Activated gamma-delta T cell treated with Interleukin-2 at 50 U/mL for 16 hours (primary cell): ENCODE data around the gene PC.

ENCODE experiments used
- DNase-seq: peaks from one replicate; pipeline ENCODE4 v3.0.0-alpha.2; 2020

Gene PC

GRCh38 chr11:66864172-66864901 lies 93.8 kb downstream of the PC start:
- no peak for DNase-seq

- DNase-seq: no peak
These were observed 94.6 kb downstream of the PC start for GRCh38 chr11:66863428-66864125.

GRCh38 chr11:66862559-66863037 lies 95.6 kb downstream of the PC start:
- DNase-seq: no peak

GRCh38 chr11:66861774-66862558 lies 96.2 kb downstream of the PC start:
- DNase-seq: no peak

- no peak for DNase-seq
These were observed 97.0 kb downstream of the PC start for GRCh38 chr11:66861038-66861773.

GRCh38 chr11:66860449-66860831 lies 97.7 kb downstream of the PC start:
- no peak for DNase-seq

- no peak for DNase-seq
These were observed 98.3 kb downstream of the PC start for GRCh38 chr11:66859686-66860448.

- DNase-seq: no peak
These were observed 99.1 kb downstream of the PC start for GRCh38 chr11:66858939-66859685.

GRCh38 chr11:66858186-66858938 lies 99.8 kb downstream of the PC start:
- no peak for DNase-seq

GRCh38 chr11:66857927-66858185 lies 100.3 kb downstream of the PC start:
- DNase-seq: no peak

- no peak for DNase-seq
These were observed 100.8 kb downstream of the PC start for GRCh38 chr11:66857234-66857926.

GRCh38 chr11:66856496-66857233 lies 101.5 kb downstream of the PC start, which contains the start of gene LRFN4:
LRFN4 (plus strand) TSS chr11:66857064; CDS start chr11:66857745, 681 bp downstream.
- peak; percentile 46 for DNase-seq

GRCh38 chr11:66855574-66856495 lies 102.3 kb downstream of the PC start:
- peak; percentile 70 for DNase-seq

- DNase-seq: no peak
These were observed 103.4 kb downstream of the PC start for GRCh38 chr11:66854729-66855211.

- DNase-seq: no peak
These were observed 103.9 kb downstream of the PC start for GRCh38 chr11:66854231-66854661.

GRCh38 chr11:66853242-66854229 lies 104.6 kb downstream of the PC start:
- DNase-seq: no peak
